ENCODE data around the gene COLQ.
A peak's percentile ranks its signal among the peaks of the same experiment; 100 is the strongest.
"Not testable (repeated sequence)": the region's sequence is repeated elsewhere in the genome, so short reads cannot be mapped to it uniquely, and the experiment has no call there.

COLQ gene

DNA sequence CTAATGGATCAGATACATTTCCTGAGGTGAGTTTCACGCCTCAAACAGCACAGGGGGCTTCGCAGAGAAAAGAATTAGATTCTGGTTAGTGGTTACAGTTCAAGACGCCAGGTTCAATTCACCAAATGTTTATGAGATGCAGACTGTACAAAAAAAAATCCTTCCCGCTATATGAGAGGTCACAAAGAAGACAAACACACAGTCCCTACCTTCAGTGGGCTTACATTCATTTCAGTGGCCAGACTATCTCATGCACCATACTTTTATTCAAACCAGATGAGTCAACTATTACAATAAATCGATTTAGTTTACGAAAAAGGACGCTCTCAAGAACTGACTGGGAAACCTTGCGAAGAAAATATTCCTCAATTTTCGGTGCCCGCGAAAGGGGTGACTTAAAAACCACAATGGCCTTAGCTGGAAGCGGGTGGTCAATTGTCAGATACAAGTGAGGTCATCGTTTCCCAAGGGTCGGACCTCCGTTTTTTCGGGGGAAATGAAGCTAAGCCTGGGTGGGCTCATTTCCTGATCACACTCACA lies 94.9 kb downstream of the COLQ start:
- DNase-seq (ENCODE audit: low spot score) = no peak

DNA sequence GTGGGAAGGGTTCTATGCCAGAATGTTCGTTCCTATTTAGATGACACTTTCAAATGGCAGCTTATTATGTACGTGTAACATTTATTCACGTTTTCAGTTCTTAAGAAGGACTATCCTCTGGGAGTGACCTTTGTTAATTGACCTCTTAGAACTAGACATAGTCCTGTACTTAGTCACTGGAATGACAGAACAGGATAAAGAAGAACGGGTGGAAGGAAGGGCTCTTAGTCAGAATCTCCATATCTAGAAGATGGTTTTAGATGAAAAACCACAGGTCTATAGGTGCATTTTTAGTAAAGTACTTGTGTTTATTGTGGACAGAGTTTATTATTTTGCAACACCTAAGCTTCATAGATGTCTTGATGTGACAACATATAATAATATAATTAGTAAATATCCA lies 100.6 kb downstream of the COLQ start:
- DNase-seq (ENCODE audit: low spot score) = peak; percentile 31

DNA sequence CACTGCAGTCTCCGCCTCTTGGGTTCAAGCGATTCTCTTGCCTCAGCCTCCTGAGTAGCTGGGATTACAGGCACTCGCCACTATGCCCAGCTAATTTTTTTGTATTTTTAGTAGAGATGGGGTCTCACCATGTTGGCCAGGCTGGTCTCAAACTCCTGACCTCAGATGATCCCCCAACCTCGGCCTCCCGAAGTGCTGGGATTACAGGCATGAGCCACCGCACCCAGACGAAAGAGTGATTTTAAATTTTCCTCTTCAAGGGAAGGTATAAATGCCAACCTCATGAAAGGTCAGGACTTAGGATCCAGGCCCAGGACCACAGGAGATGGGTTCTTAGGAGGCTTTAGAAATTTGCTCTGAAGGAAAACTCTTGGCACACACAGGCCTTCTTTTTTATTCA lies 110.5 kb downstream of the COLQ start:
- not testable (repeated sequence) for DNase-seq (ENCODE audit: low spot score)

DNA sequence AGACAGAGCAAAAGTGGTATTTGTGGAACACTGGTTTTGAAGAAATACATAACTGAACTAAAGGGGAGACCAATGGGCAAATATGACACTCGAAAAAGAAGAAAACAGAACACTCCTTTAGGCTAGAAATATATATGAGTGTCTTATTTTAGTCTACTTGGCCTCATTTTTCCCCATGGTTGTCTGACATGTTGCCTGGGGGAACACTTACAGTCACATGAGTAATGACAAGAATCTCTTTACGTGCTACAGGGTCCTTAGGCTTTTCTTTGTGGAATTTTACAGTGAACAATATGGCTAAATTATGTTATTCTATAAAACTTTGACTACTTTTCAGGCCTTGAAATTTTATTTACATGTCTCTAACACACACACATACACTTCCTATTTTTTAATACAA lies 111.7 kb downstream of the COLQ start:
- no peak for DNase-seq (ENCODE audit: low spot score)

DNA sequence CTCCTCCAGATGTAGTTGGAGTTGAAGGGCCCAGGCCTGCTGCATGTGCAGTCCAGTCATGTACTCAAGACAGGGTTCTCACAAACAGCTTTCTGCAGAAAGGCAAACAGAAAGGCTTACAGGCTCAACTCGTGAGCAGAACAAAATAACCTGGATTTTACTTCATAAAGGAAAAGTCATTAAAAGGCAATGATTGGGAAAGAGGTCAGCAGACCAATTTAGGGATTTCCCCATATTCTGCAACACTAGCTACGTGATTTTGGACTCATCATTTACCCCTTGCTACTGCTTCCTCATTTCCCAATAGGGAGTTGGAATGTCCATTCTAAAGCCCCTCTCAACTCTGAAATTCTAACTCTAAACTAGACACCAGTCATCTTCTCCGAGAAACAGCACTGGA lies 112.3 kb downstream of the COLQ start:
- no peak for DNase-seq (ENCODE audit: low spot score)

DNA sequence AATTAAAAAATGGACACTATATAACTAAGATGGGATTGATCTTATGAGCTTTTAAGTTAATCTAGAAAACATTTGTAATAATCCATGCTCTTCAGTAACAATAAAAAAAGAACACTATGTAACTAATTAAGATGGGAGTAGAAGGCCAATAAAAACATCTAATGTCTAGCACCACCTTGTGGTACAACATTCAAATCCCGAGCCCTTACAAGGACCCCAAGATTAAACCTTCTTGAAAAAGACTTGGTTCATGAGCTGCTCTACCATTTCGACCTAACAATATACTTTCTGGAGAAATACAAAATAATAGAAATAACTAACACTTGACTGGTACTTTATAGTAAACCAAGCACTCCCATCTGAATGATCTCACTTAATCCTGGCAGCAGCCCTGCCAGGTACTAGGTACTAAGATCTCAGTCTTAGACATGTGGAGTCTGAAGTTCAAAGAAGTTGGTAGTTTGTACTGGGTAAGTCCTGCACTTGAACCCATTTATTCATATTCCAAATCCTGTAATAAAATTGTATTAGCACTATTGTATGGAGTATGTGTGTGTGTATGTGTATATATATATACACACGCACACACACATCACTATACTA lies 116.0 kb downstream of the COLQ start:
- DNase-seq (ENCODE audit: low spot score) = peak; percentile 24

DNA sequence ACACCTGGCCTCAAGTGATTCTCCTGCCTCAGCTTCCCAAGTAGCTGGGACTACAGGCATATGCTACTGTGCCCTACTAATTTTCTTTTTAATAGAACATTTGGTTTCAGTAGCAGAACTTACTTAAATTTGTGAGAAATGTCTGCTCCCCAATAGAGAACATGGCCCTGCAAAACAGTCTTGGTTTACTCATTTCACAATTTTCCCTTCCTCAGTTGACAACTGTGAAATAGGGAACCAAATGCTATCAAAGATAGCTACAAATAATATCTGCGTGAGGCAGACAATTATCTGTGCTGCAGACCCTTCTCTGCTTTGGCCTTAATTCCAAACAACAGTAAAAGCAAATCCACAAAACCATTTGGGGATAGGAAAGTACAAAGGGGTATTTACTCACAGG lies 116.7 kb downstream of the COLQ start:
- no peak for DNase-seq (ENCODE audit: low spot score)

DNA sequence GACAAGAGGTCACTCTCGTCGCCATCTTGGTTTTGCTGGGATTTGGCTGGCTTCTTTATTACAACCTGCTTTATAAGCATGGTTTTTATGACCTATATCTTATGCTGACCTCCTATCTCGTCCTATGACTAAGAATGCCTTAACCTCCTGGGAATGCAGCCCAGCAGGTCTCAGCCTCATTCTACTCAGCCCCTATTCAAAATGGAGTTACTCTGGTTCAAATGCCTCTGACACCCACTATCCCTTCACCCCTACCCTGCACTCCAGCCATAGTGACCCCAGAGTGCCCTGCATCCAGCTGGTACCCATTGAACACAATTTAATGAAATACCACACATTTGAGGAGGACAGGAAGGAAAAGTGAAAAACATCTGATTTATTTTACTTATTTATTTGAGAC lies 117.5 kb downstream of the COLQ start:
- DNase-seq (ENCODE audit: low spot score) = no peak

DNA sequence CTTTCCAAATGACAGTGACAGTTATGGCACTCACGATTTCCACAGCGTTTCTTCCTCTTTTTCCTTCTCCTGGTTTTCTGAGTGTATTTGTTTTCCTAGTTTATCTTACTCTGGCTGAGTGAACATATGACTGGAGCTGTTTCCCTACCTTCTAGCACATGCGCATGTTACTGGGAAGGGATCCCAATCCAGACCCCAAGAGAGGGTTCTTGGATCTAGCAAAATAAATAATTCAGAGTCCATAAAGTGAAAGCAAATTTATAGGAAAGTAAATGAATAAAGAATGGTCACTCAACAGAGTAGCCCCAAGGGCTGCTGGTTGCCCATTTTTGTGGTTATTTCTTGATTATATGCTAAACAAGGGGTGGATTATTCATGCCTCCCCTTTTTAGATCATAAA lies 118.0 kb downstream of the COLQ start:
- DNase-seq (ENCODE audit: low spot score) = no peak

DNA sequence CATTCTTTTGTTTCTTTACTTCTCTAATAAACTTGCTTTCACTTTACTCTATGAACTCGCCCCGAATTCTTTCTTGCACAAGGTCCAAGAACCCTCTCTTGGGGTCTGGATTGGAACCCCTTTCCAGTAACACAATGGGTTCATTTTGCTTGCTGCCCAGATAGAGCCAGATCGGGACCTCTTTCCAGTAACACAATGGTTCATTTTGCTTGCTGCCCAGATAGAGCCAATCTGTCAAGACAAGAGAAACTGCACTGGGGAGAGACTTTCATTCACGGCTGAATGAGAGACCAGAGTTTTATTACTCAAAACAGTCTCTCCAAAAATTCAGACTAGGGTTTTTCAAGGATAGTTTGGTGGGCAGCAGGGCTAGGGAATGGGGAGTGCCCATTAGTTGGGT lies 119.6 kb downstream of the COLQ start:
- DNase-seq (ENCODE audit: low spot score) = no peak
